HG03064 (cell line): Measurements from ENCODE around the gene EEF1AKMT3.
A peak's percentile ranks its signal among the peaks of the same experiment; 100 is the strongest.
"Not testable (repeated sequence)": the region's sequence is repeated elsewhere in the genome, so short reads cannot be mapped to it uniquely, and the experiment has no call there.

ENCODE experiments used
- ATAC-seq: cut with Tn5 transposase; IDR thresholded peaks from one replicate; pipeline ENCODE4 v1.9.1; 2021; ENCODE audit warnings: low read depth; ENCODE audit not compliant: unreplicated experiment

The EEF1AKMT3 gene

DNA sequence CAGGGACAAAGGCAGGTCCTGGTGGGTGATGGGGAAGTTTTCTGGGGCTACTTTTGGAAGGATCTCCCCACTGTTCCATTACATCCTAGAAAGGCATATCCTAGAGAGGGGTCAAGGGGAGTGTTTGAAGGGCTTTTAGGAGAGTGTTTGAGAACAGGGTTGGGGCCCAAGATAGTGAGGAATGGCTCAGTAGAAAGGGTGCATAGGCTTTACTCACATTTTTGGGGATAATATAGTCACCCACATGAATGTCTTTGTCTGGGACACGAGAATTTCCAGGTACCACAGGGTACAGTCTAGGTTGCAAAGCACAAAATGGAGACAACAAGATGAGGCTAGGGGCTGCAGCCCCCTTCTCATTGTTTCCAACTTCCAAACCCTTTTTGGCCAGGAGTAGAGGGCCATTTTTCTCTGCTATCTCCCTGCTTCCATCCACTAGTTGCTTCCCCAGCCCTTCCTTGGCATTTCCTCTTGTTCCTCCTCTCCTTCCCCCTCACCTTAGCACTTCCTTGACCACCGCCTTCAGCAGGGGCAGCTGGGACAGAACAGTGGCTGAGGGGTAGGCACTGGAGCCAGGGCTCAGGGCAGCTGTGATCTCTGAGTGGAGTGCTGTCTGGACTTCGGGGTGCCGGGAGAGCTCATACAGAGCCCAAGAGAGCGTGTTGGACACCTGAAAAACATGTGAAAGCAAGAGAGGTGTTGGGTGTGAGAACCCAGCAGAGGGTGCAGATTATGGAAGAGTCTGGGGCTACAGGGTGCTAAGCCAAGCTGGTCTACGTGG is 8.3 kb upstream of the EEF1AKMT3 start:
- ATAC-seq = no peak

DNA sequence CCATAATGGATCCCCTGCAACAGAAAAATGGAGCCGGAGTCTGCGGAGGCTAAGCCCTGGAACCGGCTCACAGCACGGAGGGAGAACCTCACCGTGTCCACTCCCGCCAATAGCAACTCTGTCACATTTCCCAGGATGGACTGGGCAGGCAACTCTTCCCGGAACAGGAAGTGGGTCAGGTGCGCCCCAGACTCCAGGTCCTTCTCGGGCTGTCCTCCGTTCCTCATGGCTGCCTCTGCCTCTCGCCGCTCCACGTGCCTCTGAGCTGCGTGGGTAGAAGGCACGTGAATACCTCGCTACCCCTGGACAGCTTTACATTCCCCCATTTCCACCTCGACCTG is 7.8 kb upstream of the EEF1AKMT3 start:
- no peak for ATAC-seq

DNA sequence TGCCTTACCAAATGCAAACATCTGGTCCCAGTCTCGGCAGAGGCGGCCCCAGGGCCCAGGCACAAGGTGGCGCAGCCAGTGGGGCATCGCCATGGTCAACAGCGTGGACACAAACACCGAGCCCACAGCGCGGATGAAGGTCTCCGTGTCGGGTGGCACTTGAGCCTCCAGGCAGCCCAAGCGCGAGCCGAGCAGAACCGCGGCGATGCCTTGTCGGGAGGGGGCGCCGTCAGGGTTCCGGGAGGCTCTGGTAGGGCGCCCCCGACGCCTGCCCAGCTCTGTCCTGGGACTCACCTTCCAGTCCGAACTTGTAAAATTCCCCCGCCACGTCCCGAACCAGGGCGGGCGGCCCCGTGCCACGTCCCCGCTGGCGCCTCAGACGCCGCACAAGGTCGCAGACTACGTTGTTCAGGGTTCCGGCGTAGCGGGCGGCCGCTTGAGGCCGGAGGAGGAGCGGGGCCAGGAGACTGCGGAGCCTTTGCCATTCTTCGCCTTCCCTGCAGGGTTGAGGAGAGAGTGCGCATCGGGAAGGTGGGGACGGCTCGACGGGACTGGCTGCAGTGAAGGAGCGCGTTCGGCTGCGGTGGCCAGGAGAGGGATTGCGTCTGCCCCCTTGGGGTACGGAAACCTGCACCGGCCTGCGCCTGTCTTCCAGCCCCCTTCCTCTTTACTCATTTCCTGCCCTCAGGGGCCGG is 7.3 kb upstream of the EEF1AKMT3 start:
- peak; percentile 57 for ATAC-seq

DNA sequence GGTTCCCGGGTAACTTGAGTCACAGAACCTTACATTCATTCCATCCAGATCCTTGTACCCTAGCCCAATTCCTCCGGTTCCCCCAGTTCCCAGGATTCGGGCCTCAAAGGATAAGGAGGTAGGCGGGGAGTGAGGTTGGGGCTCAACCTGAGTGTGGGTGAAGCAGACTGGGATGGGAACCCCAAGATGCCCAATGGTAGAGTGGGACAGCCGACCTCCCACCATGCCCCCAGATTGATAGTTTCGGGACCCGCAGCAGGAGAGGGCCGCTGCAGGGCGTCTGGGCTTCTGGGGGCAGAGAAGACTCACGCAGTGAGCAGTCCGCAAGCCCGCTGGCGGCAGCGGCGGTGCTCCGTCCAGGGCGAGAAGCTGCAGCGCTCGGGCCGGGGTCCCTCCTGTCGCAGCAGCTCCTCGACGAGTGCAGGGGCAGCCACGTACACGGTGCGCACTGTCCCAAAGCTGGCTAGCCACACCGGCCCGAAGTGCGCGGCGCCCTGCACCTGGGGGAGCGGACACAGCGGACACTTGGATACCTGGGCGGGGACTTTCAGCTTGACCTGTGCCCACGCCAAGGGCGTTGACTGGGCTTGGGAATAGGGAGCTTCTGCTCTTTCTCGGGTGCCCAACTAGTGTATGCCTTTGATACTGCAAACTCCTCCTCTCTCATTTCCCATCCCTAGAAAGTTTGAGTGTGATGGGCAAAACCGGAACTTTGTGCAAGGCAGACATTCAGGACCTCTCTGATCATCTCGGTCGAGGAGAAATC is 6.5 kb upstream of the EEF1AKMT3 start:
- ATAC-seq = no peak

DNA sequence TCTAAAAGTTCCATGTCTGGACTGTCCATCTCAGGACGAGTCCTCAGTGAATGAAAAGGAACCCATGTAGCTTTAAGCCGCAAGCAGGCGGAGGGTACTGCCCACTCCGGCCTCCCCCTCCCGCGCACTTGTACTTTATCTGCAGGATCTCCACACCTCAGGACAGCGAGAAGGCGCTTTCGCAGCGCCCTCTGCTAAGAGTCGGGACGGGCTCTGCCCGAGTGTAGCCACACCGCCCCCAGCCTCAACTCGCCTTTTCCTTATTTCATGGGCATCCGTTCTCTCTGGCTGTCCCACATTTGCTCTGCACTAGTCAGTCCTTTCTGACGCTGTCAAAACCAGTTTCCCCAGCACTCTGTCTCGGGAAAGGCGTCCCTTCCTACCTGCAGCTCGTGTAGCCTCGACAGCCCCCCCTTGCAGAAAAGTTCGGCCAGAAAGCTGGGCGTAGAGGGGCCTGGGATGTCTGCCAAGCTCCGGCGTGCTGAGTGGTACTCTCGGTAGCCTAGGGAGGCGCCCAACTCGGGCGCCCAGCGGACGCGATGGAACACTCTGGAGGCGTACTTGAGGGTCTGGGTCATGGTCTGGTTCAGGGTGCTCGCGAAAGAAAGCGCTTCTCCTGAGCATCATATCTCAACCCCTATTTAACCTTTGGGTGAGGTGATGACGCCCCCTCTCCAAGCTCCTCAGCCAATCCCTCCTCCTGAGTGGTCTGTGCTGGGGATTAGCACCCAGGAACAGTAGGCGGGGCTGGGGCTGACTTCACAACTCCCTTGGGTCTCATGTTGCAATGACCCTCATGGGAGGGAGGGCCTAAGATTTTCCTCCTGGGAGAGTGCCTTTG is 5.7 kb upstream of the EEF1AKMT3 start, which contains the start of gene CYP27B1:
CYP27B1 (minus strand) TSS at position 615 of the 841 bp plus-strand sequence; CDS start at position 578, 37 bp downstream.
- no peak for ATAC-seq

DNA sequence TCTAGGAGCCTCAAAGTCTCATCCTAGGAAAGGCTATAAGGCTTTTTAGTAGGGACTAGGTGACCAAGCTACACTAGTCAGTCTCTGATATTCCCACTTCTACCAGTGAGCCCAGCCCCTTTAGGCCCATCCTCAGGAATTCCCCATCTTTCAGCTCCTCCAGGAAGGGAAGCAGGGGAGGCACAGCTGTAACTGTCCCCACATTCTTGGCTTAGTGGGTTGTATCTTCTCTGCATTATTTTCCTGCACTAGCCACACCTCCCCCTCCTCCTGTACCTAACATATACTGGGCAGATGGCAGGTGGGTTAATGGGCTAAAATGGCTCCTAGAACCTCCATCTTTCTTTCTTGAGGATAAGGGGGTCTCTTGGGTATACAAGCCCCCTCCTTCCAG is 5.1 kb upstream of the EEF1AKMT3 start:
- no peak for ATAC-seq

DNA sequence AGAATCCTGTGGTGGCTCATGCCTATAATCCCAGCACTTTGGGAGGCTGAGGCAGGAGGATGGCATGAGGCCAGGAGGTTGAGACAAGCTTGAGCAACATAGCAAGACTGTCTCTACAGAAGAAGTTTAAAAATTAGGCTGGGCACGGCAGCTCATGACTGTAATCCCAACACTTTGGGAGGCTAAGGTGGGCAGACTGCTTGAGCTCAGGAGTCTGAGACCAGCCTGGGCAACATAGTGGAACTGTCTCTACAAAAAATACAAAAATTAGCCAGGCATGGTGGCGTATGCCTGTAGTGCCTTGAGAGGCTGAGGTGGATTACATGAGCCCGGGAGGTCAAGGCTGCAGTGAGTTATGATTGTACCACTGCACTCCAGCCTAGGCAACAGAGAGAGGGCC is 4.5 kb upstream of the EEF1AKMT3 start:
- ATAC-seq = no peak

DNA sequence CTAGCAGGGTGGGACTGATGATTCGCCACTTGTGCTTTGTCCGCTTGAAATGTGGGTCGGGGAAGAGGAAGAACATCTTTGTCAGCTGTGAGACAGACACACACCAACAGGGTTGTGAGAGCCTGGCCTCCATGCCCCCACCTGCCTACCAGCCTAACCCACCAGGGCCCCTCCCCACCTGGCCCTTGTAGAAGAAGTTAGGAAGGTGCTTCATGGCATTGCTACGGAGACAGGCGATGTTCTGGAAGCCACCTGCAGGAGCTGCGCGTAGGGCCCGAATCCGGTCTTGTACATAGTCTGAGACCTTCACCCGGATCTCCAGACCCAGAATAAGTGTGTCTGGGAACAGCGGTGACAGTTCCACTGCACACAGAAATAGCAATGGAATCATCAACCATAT is 2.8 kb upstream of the EEF1AKMT3 start:
- ATAC-seq = no peak

DNA sequence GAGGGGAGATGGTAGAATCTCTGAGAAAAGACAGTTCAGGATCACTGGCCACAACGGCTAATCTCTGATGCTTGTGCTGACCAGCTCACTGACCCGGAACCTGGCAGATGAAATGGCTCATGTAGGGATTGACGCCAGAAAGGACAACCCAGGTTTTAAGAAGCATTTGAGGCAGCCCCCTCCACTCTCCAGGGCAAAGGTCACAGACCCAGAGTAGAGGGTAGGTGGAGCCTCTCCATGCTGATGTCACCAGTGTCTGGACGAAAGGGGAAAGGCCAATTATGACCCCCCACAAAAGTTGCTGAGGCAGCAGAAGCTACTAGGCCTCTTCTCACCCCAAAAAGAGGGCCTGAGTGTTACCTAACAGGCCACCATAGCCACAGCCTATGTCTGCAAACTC is 1.7 kb upstream of the EEF1AKMT3 start:
- ATAC-seq = no peak

DNA sequence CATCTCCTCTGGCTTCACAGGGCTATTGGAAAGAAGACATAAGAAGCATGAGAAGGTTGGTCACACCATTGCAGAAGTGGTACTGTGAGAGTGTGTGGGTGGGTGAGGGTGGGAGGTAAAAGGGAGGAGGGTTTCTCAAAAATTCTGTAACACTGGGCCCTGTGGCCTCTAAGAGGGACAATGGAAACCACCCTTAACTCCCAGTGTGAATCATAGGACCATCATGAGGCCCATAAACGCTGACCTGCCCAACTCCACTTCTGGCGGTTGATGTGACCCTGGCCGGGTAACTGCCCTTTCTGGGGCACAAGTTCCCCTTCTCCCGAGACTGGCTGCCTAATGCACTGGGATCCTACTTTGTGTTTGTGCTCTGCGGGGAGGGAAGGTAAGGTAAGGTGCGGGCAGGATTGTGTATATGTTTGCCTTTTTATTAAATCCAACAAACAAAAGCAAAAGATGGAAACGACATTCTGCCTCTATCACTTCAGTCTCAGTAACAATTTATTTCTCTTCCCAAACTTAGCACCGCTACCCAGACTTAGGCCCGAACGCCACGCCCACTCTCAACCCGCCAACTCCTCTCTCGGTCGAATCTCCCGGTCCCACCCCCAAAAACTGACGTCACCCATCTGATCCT is 1.1 kb upstream of the EEF1AKMT3 start:
- peak; percentile 68 for ATAC-seq

DNA sequence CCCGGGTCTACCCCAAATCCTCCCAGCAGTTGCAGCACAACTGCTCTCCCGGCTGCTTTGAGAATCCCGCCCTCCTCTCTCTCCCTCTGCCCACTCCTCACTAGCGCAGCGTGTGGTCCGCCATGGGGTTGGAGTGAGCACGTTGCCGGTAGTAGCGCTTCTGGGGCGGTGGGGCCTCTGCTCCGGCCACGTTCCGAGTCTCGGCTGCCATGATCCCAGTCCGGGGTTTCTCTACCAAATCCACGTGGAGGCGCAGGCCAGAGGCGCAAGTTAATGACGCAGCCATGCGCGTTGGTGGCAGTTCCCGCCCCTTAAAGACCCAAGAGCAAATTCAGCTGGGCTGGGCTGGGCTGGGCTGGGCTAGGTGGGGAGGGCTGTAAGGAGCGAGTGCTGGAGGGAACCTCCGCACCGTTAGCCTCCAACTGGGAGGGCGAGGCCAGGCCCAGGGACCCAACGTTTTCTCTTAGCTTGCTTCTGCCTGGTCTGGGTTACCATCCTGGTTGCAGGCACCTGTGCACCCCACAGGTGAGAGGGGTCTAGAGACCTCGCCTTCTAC is 463 bp upstream of the EEF1AKMT3 start, which contains the start of gene METTL1:
METTL1 (minus strand) TSS at position 233 of the 556 bp plus-strand sequence; CDS start at position 211, 22 bp downstream.
- peak; percentile 83 for ATAC-seq

DNA sequence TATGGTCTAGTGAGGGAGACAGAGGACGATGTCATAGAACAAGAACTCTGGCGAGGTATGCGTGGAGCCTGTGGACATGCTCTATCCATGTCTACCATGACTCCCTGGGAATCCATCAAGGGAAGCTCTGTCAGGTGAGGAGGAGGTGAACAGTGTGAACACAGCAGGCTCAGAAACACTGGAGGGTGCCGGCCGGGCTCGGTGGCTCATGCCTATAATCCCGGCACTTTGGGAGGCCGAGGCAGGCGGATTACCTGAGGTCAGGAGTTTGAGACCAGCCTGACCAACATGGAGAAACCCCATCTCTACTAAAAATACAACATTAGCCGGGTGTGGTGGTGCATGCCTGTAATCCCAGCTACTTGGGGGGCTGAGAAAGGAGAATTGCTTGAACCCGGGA is 2.2 kb downstream of the EEF1AKMT3 start:
- not testable (repeated sequence) for ATAC-seq

DNA sequence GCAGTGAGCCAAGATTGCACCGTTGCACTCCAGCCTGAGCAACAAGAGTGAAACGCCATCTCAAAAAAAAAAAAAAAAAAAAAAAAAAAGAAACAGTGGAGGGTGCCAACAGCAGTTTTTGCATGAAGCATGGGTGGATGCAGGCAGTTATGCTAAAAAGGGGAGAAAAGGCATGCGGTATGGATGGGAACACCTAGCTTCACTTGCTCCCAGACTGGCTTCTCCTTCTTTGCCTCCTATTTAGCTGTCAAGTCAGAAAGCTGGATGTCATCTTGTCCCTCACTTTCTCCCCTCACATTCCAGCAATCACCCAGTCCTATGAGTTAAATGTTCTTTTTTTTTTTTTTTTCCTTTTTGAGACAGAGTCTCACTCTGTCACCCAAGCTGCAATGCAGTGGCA is 2.6 kb downstream of the EEF1AKMT3 start:
- no peak for ATAC-seq

DNA sequence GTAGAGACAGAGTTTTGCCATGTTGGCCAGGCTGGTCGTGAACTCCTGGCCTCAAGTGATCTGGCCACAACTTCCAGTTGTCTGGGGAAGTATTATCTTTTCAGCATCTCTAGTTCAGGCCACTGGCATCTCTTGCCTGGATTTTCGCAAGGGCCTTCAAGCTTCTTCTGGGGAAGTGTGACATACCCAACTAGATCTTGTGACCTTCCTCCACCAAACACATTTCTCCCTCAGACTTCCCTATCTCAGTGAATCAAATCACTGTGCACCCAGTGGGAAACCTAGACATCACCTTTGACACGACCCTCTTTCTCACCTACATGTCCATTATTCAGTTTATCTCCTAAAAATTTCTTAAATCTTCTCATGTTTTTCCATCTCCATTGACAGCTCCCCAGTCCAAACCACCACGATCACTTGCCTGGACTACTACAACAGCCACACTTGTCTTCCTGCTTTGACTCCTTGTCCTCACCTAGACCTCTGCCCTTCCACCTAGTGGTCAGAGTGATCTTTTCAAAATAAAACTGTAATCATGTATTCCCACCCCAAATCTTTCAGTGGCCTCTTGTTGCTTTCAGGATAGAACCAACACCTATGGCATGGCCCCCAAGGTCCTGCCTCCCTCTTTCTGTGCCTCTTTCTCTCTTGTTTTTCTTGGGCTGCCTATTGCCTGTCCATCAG is 3.3 kb downstream of the EEF1AKMT3 start:
- no peak for ATAC-seq

DNA sequence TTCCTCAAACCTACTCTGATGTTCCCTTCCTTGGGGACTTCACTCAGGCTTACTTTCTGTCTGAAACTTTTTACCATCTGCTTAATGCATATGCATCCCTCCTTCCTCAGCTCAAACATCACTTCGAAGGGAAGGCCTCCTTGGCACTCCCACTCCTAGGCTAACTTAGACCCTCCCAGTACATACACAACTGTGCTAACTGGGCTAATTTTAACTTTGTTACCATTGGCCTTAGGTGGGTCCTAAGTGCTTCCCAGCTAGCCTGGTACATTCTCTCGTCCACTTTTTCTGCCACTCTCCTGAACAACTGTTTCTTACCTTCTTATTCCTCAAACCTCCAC is 3.8 kb downstream of the EEF1AKMT3 start:
- no peak for ATAC-seq

DNA sequence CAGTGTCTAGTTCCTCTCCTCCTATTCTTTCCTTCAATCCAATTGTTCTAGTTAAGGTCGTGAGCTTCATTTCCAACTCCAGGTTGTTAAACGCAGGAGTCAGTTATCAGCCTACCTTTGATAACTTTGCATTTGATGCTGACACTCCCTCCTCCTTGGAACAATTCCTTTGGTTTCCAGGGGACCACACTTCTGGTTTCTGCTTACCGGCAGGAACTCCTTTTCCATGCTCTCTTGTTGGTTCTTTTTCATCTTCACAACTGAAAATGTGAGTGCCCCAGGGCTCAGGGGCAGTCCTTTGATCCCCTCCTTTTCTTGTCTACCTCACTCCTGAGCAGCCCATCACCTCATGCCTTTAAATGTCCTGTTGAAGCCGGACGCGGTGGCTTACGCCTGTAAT is 5.0 kb downstream of the EEF1AKMT3 start:
- no peak for ATAC-seq

DNA sequence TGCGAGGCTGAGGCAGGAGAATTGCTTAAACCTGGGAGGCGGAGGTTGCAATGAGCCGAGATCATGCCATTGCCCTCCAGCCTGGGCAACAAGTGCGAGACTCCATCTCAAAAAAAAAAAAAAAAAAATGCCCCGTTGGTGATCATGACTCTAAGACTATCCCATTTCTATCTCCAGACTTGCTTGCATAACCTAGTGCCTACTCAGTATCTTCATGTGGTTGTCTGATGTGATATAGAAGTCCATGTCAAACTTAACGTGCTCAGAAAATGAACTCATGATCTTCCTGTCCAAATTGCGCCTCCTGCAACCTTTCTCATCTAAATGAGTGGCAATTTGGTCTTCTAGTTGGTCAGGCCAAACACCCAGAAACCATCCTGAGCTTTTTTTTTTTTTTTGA is 5.5 kb downstream of the EEF1AKMT3 start:
- ATAC-seq = no peak

DNA sequence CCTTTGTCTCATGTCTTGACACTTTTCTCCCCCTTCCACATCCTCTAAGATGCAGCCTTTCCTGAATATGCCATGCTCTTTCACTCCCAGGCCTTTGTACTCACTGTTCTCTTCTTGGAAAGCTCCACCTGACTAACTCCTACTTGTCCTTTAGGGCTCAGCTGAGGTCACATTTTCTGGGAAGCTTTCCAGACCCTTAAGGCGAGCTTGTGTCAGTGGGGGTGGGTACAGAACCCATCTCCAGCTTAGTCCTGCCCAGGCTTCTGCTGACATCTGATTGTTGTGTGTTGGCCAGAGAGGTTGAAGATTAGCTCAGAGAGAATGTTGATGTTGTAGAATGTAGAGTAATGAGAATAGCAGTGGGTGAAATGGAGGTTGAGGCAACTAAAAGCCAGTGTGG is 7.3 kb downstream of the EEF1AKMT3 start:
- ATAC-seq = no peak

DNA sequence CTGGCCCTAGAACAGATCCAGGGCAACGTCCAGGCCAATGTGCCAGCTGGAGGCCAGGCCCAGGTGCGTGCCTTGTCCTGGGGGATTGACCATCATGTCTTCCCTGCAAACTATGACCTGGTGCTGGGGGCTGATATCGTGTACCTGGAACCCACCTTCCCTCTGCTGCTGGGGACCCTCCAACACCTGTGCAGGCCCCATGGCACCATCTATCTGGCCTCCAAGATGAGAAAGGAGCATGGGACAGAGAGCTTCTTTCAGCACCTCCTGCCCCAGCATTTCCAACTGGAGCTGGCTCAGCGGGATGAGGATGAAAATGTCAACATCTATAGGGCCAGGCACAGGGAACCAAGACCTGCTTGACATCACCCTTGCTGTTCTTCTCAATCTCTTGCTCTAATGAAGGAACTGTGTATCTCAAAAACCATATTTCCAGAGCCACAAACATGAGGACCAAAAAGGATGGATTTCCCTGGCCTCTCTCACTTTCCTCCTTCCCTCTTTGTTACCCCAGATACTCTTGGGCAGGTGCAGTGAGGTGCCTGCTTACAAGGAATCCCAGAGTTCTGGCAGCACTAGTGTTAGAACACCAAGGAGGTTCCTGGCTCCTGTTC is 8.0 kb downstream of the EEF1AKMT3 start:
- no peak for ATAC-seq
